B cell (primary cell): ENCODE measurements around the gene MYH7B. TPM values are rescaled to one million over a fixed set of nuclear protein-coding genes. Genes with fewer than 3 reads are reported as not detected.

Source experiments
- ATAC-seq: fragments of 200-7000 bp; cut with Tn5 transposase; one replicate; pipeline ENCODE4 v1.10.0; 2021; ENCODE audit warnings: low read depth, mild to moderate bottlenecking, moderate number of reproducible peaks, moderate library complexity
- CTCF ChIA-PET: fragments of 350-600 bp; sonication (Branson Sonifier 250); formaldehyde crosslinking; loops from one replicate; lab custom pipeline; 2021; ENCODE audit warnings: antibody characterized with exemption, inconsistent platforms; lab: Charles Lee
- POLR2A ChIA-PET: fragments of 350-600 bp; sonication (Branson Sonifier 250); formaldehyde crosslinking; loops from one replicate; lab custom pipeline; 2021; ENCODE audit warnings: antibody characterized with exemption; lab: Charles Lee
- DNase-seq: peaks from one replicate; pipeline ENCODE4 v3.0.0; 2013
- H2AFZ ChIP-seq: 2 replicates; pipeline ENCODE4 v1.6.1; 2012; ENCODE audit warnings: mild to moderate bottlenecking, low read depth, low read length; ENCODE audit not compliant: insufficient read depth, poor library complexity, severe bottlenecking
- H3K27ac ChIP-seq, 2 donors: 1 replicate in 1 of 2; 2 replicates in 1 of 2; pipeline ENCODE4 v1.5.1; 2012 to 2013; ENCODE audit warnings: low read length in 2 of 2, mild to moderate bottlenecking in 2 of 2, moderate library complexity in 1 of 2
- H3K27me3 ChIP-seq, 4 experiments: fragments of 200-600 bp in 1 of 4; sonication (generic) in 1 of 4; replicated peaks in 1 of 4; 1 replicate in 2 of 4; 2 replicates in 2 of 4; pipeline versions ENCODE4 v1.6.1 to v1.7.0; 2013 to 2016; ENCODE audit warnings: low read length in 3 of 4, mild to moderate bottlenecking in 2 of 4, mixed read lengths in 1 of 4, moderate library complexity in 1 of 4; ENCODE audit not compliant: insufficient read depth in 4 of 4, control insufficient read depth in 3 of 4; ENCODE audit errors: control extremely low read depth in 1 of 4
- H3K36me3 ChIP-seq, 2 experiments: replicated peaks in 1 of 2; 1 replicate in 1 of 2; 2 replicates in 1 of 2; pipeline versions ENCODE4 v1.6.1 to v1.7.1; 2013; ENCODE audit warnings: low read length in 1 of 2; ENCODE audit not compliant: insufficient read depth in 2 of 2, control insufficient read depth in 1 of 2; ENCODE audit errors: control extremely low read depth in 1 of 2, extremely low read depth in 1 of 2
- H3K4me1 ChIP-seq, 2 donors: fragments of 200-600 bp in 1 of 2; sonication (generic) in 1 of 2; 1 replicate in 1 of 2; 2 replicates in 1 of 2; pipeline versions ENCODE4 v1.5.1 to v1.6.1; 2013 to 2017; ENCODE audit warnings: low read length in 2 of 2; ENCODE audit not compliant: control insufficient read depth in 2 of 2, insufficient read depth in 2 of 2
- H3K4me2 ChIP-seq: replicated peaks from 2 replicates; pipeline ENCODE3; 2012; ENCODE audit warnings: mild to moderate bottlenecking, low read depth, low read length; ENCODE audit not compliant: poor library complexity, severe bottlenecking
- H3K4me3 ChIP-seq, 5 experiments: fragments of 200-600 bp in 1 of 5; sonication (generic) in 1 of 5; 1 replicate in 3 of 5; 2 replicates in 2 of 5; pipeline versions ENCODE4 v1.5.1 to v1.7.0; 2011 to 2016; ENCODE audit warnings: low read length in 4 of 5, mild to moderate bottlenecking in 4 of 5, low read depth in 2 of 5, control low read depth in 1 of 5, moderate library complexity in 1 of 5; ENCODE audit not compliant: insufficient read depth in 1 of 5; ENCODE audit errors: control extremely low read depth in 1 of 5, extremely low read depth in 1 of 5
- H3K79me2 ChIP-seq: fragments of 200-600 bp; sonication (generic); one replicate; pipeline ENCODE4 v1.6.0; 2016; ENCODE audit warnings: low read length; ENCODE audit not compliant: control insufficient read depth, insufficient read depth
- H3K9ac ChIP-seq: fragments of 200-600 bp; sonication (generic); 2 replicates; pipeline ENCODE4 v1.6.1; 2017; ENCODE audit warnings: mild to moderate bottlenecking, low read length, moderate library complexity
- H3K9me3 ChIP-seq, 3 donors: one replicate each; pipeline versions ENCODE4 v1.6.1 to v1.7.1; 2013; ENCODE audit warnings: low read length in 2 of 3; ENCODE audit not compliant: control insufficient read depth in 2 of 3, insufficient read depth in 1 of 3; ENCODE audit errors: control extremely low read depth in 1 of 3
- H4K20me1 ChIP-seq: 2 replicates; pipeline ENCODE4 v1.6.0; 2012; ENCODE audit warnings: mild to moderate bottlenecking, low read length; ENCODE audit not compliant: insufficient read depth, control insufficient read depth, poor library complexity, severe bottlenecking
- H3K27ac Mint-ChIP-seq: one replicate; pipeline ENCODE4 v1.8.0; 2021; ENCODE audit warnings: mixed read lengths
- H3K27me3 Mint-ChIP-seq: one replicate; pipeline ENCODE4 v1.8.0; 2021; ENCODE audit warnings: mixed read lengths
- H3K4me1 Mint-ChIP-seq: one replicate; pipeline ENCODE4 v1.8.0; 2021; ENCODE audit warnings: mixed read lengths
- H3K4me3 Mint-ChIP-seq: one replicate; pipeline ENCODE4 v1.8.0; 2021; ENCODE audit warnings: mixed read lengths
- H3K9me3 Mint-ChIP-seq: one replicate; pipeline ENCODE4 v1.8.0; 2022; ENCODE audit warnings: mixed read lengths; ENCODE audit not compliant: insufficient read depth
- EZH2 ChIP-seq: IDR thresholded peaks from 2 replicates; pipeline ENCODE4 v1.6.1; 2012; ENCODE audit warnings: borderline replicate concordance, low read depth, mild to moderate bottlenecking, moderate library complexity, low read length; ENCODE audit not compliant: insufficient read depth, poor library complexity, severe bottlenecking
- WGBS: methylation state at CpG from one replicate; pipeline ENCODE4 v1.1.5; 2013; ENCODE audit warnings: missing lambda C conversion rate; ENCODE audit not compliant: insufficient coverage; 5-methylcytosine and 5-hydroxymethylcytosine counted together
- intact Hi-C: fragments of 100-400 bp; cut with micrococcal nuclease; formaldehyde crosslinking; loops from one replicate; pipeline ENCODE4 v1.10.0; 2022
- polyA plus RNA-seq: library from polyadenylated mRNA; depleted of rRNA; stranded (reverse); fragments of >200 nt; gene quantifications from 2 replicates; pipeline ENCODE4 v1.2.3, GENCODE V29; 2012
- total RNA-seq, 2 donors: library from RNA; stranded (reverse); fragments of 120-200 nt in 1 of 2; gene quantifications; 1 replicate in 1 of 2; 2 replicates in 1 of 2; pipeline versions ENCODE4 v1.2.3 to v1.2.4, GENCODE V29; 2013 to 2022
- TF ChIP-seq, protein P1 (sequence below): fragments of 200-600 bp; IDR thresholded peaks from one replicate; pipeline ENCODE4 v1.8.0; 2022; ENCODE audit warnings: antibody characterized with exemption, mild to moderate bottlenecking

The MYH7B gene
- total and polyA plus RNA-seq, 2 donors (not counting 1 experiment from before 2014, with no cell fraction given) = 0.79 to 1.2 TPM

- H3K4me1 ChIP-seq = no peaks in the 10 kb centered on the region
- intact Hi-C loops = no loop called here
- 100% methylated on average over 1 of the region's 3 CpGs for WGBS
- no peaks in the 10 kb centered on the region for H3K9me3 ChIP-seq
- H3K27me3 ChIP-seq = no peaks in the 10 kb centered on the region
- H3K27me3 Mint-ChIP-seq = no peaks in the 10 kb centered on the region
- no peak overlapping the region for H3K4me2 ChIP-seq
- no peak for TF ChIP-seq EZH2
- TF ChIP-seq, protein P1, sequence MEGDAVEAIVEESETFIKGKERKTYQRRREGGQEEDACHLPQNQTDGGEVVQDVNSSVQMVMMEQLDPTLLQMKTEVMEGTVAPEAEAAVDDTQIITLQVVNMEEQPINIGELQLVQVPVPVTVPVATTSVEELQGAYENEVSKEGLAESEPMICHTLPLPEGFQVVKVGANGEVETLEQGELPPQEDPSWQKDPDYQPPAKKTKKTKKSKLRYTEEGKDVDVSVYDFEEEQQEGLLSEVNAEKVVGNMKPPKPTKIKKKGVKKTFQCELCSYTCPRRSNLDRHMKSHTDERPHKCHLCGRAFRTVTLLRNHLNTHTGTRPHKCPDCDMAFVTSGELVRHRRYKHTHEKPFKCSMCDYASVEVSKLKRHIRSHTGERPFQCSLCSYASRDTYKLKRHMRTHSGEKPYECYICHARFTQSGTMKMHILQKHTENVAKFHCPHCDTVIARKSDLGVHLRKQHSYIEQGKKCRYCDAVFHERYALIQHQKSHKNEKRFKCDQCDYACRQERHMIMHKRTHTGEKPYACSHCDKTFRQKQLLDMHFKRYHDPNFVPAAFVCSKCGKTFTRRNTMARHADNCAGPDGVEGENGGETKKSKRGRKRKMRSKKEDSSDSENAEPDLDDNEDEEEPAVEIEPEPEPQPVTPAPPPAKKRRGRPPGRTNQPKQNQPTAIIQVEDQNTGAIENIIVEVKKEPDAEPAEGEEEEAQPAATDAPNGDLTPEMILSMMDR = no peak
- CTCF ChIA-PET = no interaction called here
- no peak overlapping the region for H2AFZ ChIP-seq
- H3K27ac Mint-ChIP-seq = no peak overlapping the region
- no peaks in the 10 kb centered on the region for H4K20me1 ChIP-seq
- H3K4me3 ChIP-seq = no peak overlapping the region
- ATAC-seq (no peak), DNase-seq (no peak)
- no peak overlapping the region for H3K4me3 Mint-ChIP-seq
- H3K36me3 ChIP-seq = peaks cover 3 to 19% of the 10 kb centered on the region in 2 experiments
- H3K9me3 Mint-ChIP-seq = no peaks in the 10 kb centered on the region
- no peak overlapping the region for H3K9ac ChIP-seq
- no peaks in the 10 kb centered on the region for H3K79me2 ChIP-seq
- H3K27ac ChIP-seq = no peak overlapping the region
- POLR2A ChIA-PET = no interaction called here
- H3K4me1 Mint-ChIP-seq = peaks cover 4% of the 10 kb centered on the region
Observed at GRCh38 chr20:34946661-34947060, 9.0 kb upstream of the MYH7B start.

DNA sequence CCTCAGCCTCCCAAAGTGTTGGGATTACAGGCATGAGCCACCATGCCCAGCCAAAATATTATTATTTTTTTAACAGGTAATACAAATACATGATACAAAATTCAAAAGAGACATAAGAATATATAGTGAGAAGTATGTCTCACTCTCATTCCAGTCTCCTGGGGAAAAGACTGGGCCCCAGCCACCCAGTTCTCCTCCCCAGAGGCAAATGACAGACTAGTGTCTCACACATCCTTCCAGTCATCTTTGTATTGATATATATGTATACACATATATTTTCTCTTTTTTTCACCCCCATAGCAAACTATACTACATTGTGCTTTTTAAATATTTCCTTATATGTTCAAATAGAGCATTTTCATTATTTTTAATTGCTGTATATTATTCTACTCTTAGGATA, 8.3 kb upstream of the MYH7B start:
- no peak for ATAC-seq

More for the DNA sequence above, 8.3 kb upstream of the MYH7B start:
- no peak for TF ChIP-seq EZH2
- TF ChIP-seq, protein P1 = no peak
- Mint-ChIP-seq H3K4me3 (no peak overlapping the region), H3K27ac (no peak overlapping the region), H3K27me3 (no peaks in the 10 kb centered on the region), H3K9me3 (no peaks in the 10 kb centered on the region), H3K4me1 (peaks cover 5% of the 10 kb centered on the region)
- no peaks in the 10 kb centered on the region for H3K27me3 ChIP-seq
- no peak overlapping the region for H3K4me2 ChIP-seq
- H2AFZ ChIP-seq = no peak overlapping the region
- no peak overlapping the region for H3K27ac ChIP-seq
- no peak overlapping the region for H3K9ac ChIP-seq
- H3K4me1 ChIP-seq = no peaks in the 10 kb centered on the region
- H3K9me3 ChIP-seq = no peaks in the 10 kb centered on the region
- CTCF ChIA-PET = no interaction called here
- POLR2A ChIA-PET = no interaction called here
- H4K20me1 ChIP-seq = no peaks in the 10 kb centered on the region
- H3K36me3 ChIP-seq = peaks cover 3 to 12% of the 10 kb centered on the region in 2 experiments
- no peak overlapping the region for H3K4me3 ChIP-seq
- DNase-seq = no peak
- H3K79me2 ChIP-seq = no peaks in the 10 kb centered on the region
- intact Hi-C loops = no loop called here
